Measurements from ENCODE around the gene AP1B1. TPM values are rescaled to one million over a fixed set of nuclear protein-coding genes. Genes with fewer than 3 reads are reported as not detected.

AP1B1 gene
- total RNA-seq, 4 donors from 2014 or later, result 50.9 to 74.1 (median 55.8) TPM

GRCh38 chr22:29314537-29315285 lies 73.7 kb downstream of the AP1B1 start:
- TF ChIP-seq CTCF (IDR thresholded peaks at IDR 0.05), result no peak
- Histone ChIP-seq H3K4me3 (peak overlapping the region in 1 of 2 donors; percentile 51), H3K9me3 (no peaks in the 10 kb centered on the region), H3K27ac (no peak overlapping the region), H3K27me3 (peaks cover 39% of the 10 kb centered on the region), H3K4me1 (peaks cover 0 to 63% (median 45%) of the 10 kb centered on the region in 3 donors), H3K36me3 (no peaks in the 10 kb centered on the region)
- WGBS, 2 donors (ENCODE audit: low coverage in 1 of 2), result no CpG with 5 or more reads among the region's 69 CpGs
- no peak for ATAC-seq

GRCh38 chr22:29313576-29314466 lies 74.5 kb downstream of the AP1B1 start:
- Histone ChIP-seq H3K36me3 (no peaks in the 10 kb centered on the region), H3K9me3 (no peaks in the 10 kb centered on the region), H3K4me1 (peaks cover 0 to 72% (median 54%) of the 10 kb centered on the region in 3 donors), H3K4me3 (peak overlapping the region in 1 of 2 donors; percentile 16), H3K27ac (no peak overlapping the region), H3K27me3 (peaks cover 39% of the 10 kb centered on the region)
- TF ChIP-seq POLR2A (IDR thresholded peaks at IDR 0.05), result no peak
- no peak for TF ChIP-seq EP300 (IDR thresholded peaks at IDR 0.05)
- no peak for TF ChIP-seq POLR2AphosphoS5 (IDR thresholded peaks at IDR 0.05)
- ATAC-seq, result no peak
- 11 to 20% methylated on average over 13 to 18 of the region's 51 CpGs for WGBS, 2 donors (ENCODE audit: low coverage in 1 of 2)

- peaks cover 1 to 78% (median 61%) of the 10 kb centered on the region in 3 donors for H3K4me1 ChIP-seq
- H3K4me3 ChIP-seq, result peak overlapping the region in 1 of 2 donors; percentile 16
Observed at GRCh38 chr22:29313126-29313575, 75.2 kb downstream of the AP1B1 start.

GRCh38 chr22:29312218-29313125 lies 75.9 kb downstream of the AP1B1 start:
- peak overlapping the region in 3 of 4 donors; percentile 86 to 97 (median 92) for H3K27ac ChIP-seq
- WGBS, 2 donors (ENCODE audit: low coverage in 1 of 2), result 77 to 92% methylated on average over 5 to 6 of the region's 25 CpGs
- H3K36me3 ChIP-seq, result no peaks in the 10 kb centered on the region
- ATAC-seq, result no peak
- H3K4me1 ChIP-seq, result peaks cover 3 to 85% (median 68%) of the 10 kb centered on the region in 3 donors
- H3K4me3 ChIP-seq, result no peak overlapping the region
- peaks cover 39% of the 10 kb centered on the region for H3K27me3 ChIP-seq
- TF ChIP-seq POLR2AphosphoS5 (IDR thresholded peaks at IDR 0.05) (no peak), POLR2A (IDR thresholded peaks at IDR 0.05) (no peak), CTCF (IDR thresholded peaks at IDR 0.05) (no peak), EP300 (IDR thresholded peaks at IDR 0.05) (no peak)
- H3K9me3 ChIP-seq, result no peaks in the 10 kb centered on the region

More at GRCh38 chr22:29313126-29313575, 75.2 kb downstream of the AP1B1 start:
- Histone ChIP-seq H3K27ac (no peak overlapping the region), H3K9me3 (no peaks in the 10 kb centered on the region), H3K27me3 (peaks cover 39% of the 10 kb centered on the region), H3K36me3 (no peaks in the 10 kb centered on the region)
- WGBS, 2 donors (ENCODE audit: low coverage in 1 of 2), result 20% methylated on average over 1 of the region's 44 CpGs; no CpG with 5 or more reads in 1 of the 2 donors
- ATAC-seq, result no peak
- TF ChIP-seq CTCF (IDR thresholded peaks at IDR 0.05) (peak in 3 of 4 experiments; percentile 59 to 85 (median 77)), EP300 (IDR thresholded peaks at IDR 0.05) (no peak)
